ENCODE data around the gene EPHB2.

DNA sequence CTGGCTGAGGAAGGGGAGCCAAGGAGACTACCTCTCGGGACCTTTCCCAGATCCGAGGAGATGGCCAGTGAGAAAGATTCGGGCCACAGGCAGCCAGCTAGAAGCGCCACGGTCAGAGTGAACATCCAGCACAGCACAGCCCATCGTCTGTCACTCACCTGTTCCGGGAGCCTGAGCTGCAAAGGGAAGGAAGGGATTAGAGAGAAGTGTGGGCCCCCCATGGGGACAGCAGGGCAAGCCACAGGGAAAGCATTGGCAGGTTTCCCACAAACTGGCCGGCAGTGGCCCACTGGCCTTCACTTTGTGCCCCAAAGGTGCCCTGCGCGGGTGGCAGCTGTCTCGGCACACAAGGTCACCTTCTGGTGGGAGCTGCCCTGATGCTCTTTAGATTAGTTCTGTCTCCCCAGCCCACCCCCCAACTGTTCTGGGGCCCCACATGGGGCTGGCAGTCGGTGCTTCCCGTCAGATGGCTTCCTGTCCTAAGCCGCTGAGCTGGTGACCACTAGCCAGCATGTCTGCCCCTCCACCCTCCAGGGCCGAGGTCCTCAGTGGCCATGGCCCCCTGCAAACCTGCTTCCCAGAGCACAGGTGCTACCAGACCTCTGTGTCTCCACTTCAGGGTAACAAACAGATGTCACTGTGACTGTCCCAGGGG, 205.3 kb downstream of the EPHB2 start:
- TF ChIP-seq TAF1 (IDR thresholded peaks at IDR 0.05; ENCODE audit: low read depth) (no peak), NFIC (IDR thresholded peaks at IDR 0.05) (no peak), TEAD4 (IDR thresholded peaks at IDR 0.05) (no peak), MAX (IDR thresholded peaks at IDR 0.05) (no peak), TCF12 (IDR thresholded peaks at IDR 0.05; ENCODE audit: low read depth) (no peak), EGR1 (IDR thresholded peaks at IDR 0.05) (no peak), ZBTB7A (IDR thresholded peaks at IDR 0.05; ENCODE audit: low read depth) (no peak), REST (IDR thresholded peaks at IDR 0.05; ENCODE audit: low read depth) (no peak), CEBPB (IDR thresholded peaks at IDR 0.05) (no peak)

All from Ishikawa (cell line).